Liver (tissue), 3 donors: ENCODE measurements around the gene G6PC1.

ENCODE experiments used
- CTCF ChIP-seq: fragments of 150-350 bp; IDR thresholded peaks from 2 replicates; pipeline ENCODE4 v1.5.1; 2017; ENCODE audit warnings: improper control_type of control experiment, low read depth, low read length; ENCODE audit not compliant: missing input control
- GABPA ChIP-seq, 2 donors: IDR thresholded peaks in 1 of 2; conservative IDR thresholded peaks in 1 of 2; 2 replicates each; pipeline ENCODE4 v1.6.1; 2016; ENCODE audit warnings: antibody characterized with exemption in 2 of 2, mild to moderate bottlenecking in 1 of 2, moderate library complexity in 1 of 2
- MAX ChIP-seq: IDR thresholded peaks from 2 replicates; pipeline ENCODE4 v1.6.1; 2016; ENCODE audit warnings: antibody characterized with exemption
- donor health status: healthy.
- donor health status: healthy.

- no peak for TF ChIP-seq CTCF
- no peak for TF ChIP-seq MAX
- no peak for TF ChIP-seq GABPA (IDR thresholded peaks at IDR 0.05 in 1 of 2, conservative IDR thresholded peaks at IDR 0.05 in 1 of 2)
Measured at GRCh38 chr17:42889809-42890208, 10.8 kb upstream of the G6PC1 start.
